ENCODE measurements around the gene TRIM22. TPM values are rescaled to one million over a fixed set of nuclear protein-coding genes. Genes with fewer than 3 reads are reported as not detected.
"Not testable (repeated sequence)": the region's sequence is repeated elsewhere in the genome, so short reads cannot be mapped to it uniquely, and the experiment has no call there.

The TRIM22 gene
- total RNA-seq = 244 and 255 TPM in 2 replicates

- Mint-ChIP-seq H3K9me3 (no peaks in the 10 kb centered on the region), H3K27ac (peak within 1 kb of the TSS; percentile 94), H3K4me3 (peak within 1 kb of the TSS; percentile 96), H3K27me3 (no peaks in the 10 kb centered on the region), H3K36me3 (ENCODE audit: low read depth) (peaks cover 43% of the 10 kb centered on the region), H3K4me1 (peaks cover 61% of the 10 kb centered on the region)
- intact Hi-C loops (cut with micrococcal nuclease) = loop anchor here (1.0 to 5.0 kb wide), 3 partner anchors 11 to 923 kb away; partner anchors contain the start of gene TAF10
- TF ChIP-seq CTCF (IDR thresholded peaks at IDR 0.05) = no peak
- ChIA-PET POLR2A (interaction anchor here (0.6 to 4.7 kb wide), 13 partner anchors 8 to 923 kb away, joined by 3 to 60 read pairs (median 5); partner anchors contain the start of genes ARFIP2, OR52N2, SMPD1 and TAF10), CTCF (interaction anchor here (1.0 to 1.3 kb wide), 5 partner anchors 12 to 65 kb away, joined by 3 to 4 read pairs (median 3); partner anchors contain the start of gene TRIM34)
- no peak for DNase-seq
- peak; percentile 73 for ATAC-seq (ENCODE audit: low read depth)
Observed at GRCh38 chr11:5689551-5689983, at the start of gene TRIM22. Gene TRIM22 (plus strand): TSS chr11:5689790. CDS start chr11:5696233, 6,443 bp downstream.

- H3K4me3 Mint-ChIP-seq = no peak overlapping the region
- H3K4me1 Mint-ChIP-seq = no peaks in the 10 kb centered on the region
- H3K9me3 Mint-ChIP-seq = no peaks in the 10 kb centered on the region
- POLR2A ChIA-PET = interaction anchor here (0.7 kb wide), 1 partner anchor 42 kb away, joined by 3 read pairs; no protein-coding TSS in a partner anchor
- ATAC-seq (ENCODE audit: low read depth) (no peak), DNase-seq (no peak)
- CTCF ChIA-PET = no interaction called here
- no peak overlapping the region for H3K27ac Mint-ChIP-seq
- no peak for TF ChIP-seq CTCF (IDR thresholded peaks at IDR 0.05)
- H3K27me3 Mint-ChIP-seq = no peaks in the 10 kb centered on the region
- intact Hi-C loops (cut with micrococcal nuclease) = no loop called here
- H3K36me3 Mint-ChIP-seq (ENCODE audit: low read depth) = peaks cover 88% of the 10 kb centered on the region
Observed at GRCh38 chr11:5639953-5640352, 49.6 kb upstream of the TRIM22 start.

GRCh38 chr11:5643585-5643984 is 46.0 kb upstream of the TRIM22 start:
- DNase-seq (no peak), ATAC-seq (ENCODE audit: low read depth) (no peak)
- no peaks in the 10 kb centered on the region for H3K9me3 Mint-ChIP-seq
- intact Hi-C loops (cut with micrococcal nuclease) = no loop called here
- H3K27ac Mint-ChIP-seq = peak overlapping the region; percentile 15
- H3K36me3 Mint-ChIP-seq (ENCODE audit: low read depth) = peaks cover 68% of the 10 kb centered on the region
- POLR2A ChIA-PET = no interaction called here
- CTCF ChIA-PET = no interaction called here
- no peak overlapping the region for H3K4me3 Mint-ChIP-seq
- no peaks in the 10 kb centered on the region for H3K4me1 Mint-ChIP-seq
- TF ChIP-seq CTCF (IDR thresholded peaks at IDR 0.05) = no peak
- H3K27me3 Mint-ChIP-seq = no peaks in the 10 kb centered on the region

- POLR2A ChIA-PET = no interaction called here
- no peak for TF ChIP-seq CTCF (IDR thresholded peaks at IDR 0.05)
- peaks cover 51% of the 10 kb centered on the region for H3K36me3 Mint-ChIP-seq (ENCODE audit: low read depth)
- no peaks in the 10 kb centered on the region for H3K4me1 Mint-ChIP-seq
- ATAC-seq (ENCODE audit: low read depth) (no peak), DNase-seq (no peak)
- no peaks in the 10 kb centered on the region for H3K27me3 Mint-ChIP-seq
- H3K9me3 Mint-ChIP-seq = no peaks in the 10 kb centered on the region
- H3K27ac Mint-ChIP-seq = no peak overlapping the region
- H3K4me3 Mint-ChIP-seq = no peak overlapping the region
- intact Hi-C loops (cut with micrococcal nuclease) = no loop called here
- CTCF ChIA-PET = no interaction called here
Observed at GRCh38 chr11:5646139-5646538, 43.5 kb upstream of the TRIM22 start.

GRCh38 chr11:5655474-5655873 is 34.1 kb upstream of the TRIM22 start:
- Mint-ChIP-seq H3K9me3 (peaks cover 2% of the 10 kb centered on the region), H3K4me1 (no peaks in the 10 kb centered on the region), H3K4me3 (no peak overlapping the region), H3K27me3 (no peaks in the 10 kb centered on the region), H3K27ac (no peak overlapping the region), H3K36me3 (ENCODE audit: low read depth) (peaks cover 18% of the 10 kb centered on the region)
- intact Hi-C loops (cut with micrococcal nuclease) = no loop called here
- CTCF ChIA-PET = no interaction called here
- POLR2A ChIA-PET = interaction anchor here (0.6 kb wide), 1 partner anchor 38 kb away, joined by 3 read pairs; no protein-coding TSS in a partner anchor
- ATAC-seq (ENCODE audit: low read depth) (no peak), DNase-seq (no peak)
- TF ChIP-seq CTCF (IDR thresholded peaks at IDR 0.05) = no peak

- H3K27me3 Mint-ChIP-seq; H3K4me3 Mint-ChIP-seq; intact Hi-C loops (cut with micrococcal nuclease); CTCF ChIA-PET; H3K9me3 Mint-ChIP-seq; ATAC-seq (ENCODE audit: low read depth); POLR2A ChIA-PET; DNase-seq; H3K27ac Mint-ChIP-seq; H3K4me1 Mint-ChIP-seq: not testable (repeated sequence)
- peaks cover 25% of the 10 kb centered on the region for H3K36me3 Mint-ChIP-seq (ENCODE audit: low read depth)
Observed at GRCh38 chr11:5656956-5657355, 32.6 kb upstream of the TRIM22 start.

Measured in activated B cell treated with CpG ODN at 0.5 μM for 24 hours (primary cell).